ENCODE results near the gene SLC35E1.

DNA sequence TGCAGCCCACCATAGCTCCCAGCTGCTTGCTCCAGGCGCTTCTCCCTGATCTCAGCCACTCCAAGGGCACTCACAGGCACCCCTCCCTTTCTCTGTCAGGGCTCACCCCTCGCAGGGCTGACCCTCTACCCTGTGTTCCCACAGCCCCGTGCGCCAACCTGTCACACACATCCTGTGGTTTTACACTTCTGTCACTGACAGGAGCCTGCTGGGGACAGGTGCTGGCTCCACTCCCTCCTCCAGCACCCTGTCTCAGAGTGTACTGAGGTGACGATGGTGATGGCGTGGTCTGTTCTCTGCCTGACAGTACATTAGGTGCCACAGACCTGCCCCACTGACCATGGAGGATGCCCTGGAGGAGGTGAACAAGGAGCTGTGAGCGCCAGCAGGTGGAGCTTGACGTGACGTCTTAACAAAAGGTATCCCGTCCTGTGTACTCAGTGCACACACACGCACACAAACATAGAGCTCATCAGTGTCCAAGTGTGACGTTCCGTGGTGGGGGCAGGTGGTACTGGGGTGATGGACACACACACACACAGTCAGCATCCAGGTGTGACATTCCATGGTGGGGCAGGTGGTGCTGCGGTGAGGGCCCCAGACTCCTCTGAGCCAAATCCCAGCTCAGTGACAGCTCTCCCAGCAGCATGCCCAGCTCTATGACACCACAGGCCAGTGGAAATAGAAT, 55.1 kb downstream of the SLC35E1 start:
- TF ChIP-seq, protein P1, sequence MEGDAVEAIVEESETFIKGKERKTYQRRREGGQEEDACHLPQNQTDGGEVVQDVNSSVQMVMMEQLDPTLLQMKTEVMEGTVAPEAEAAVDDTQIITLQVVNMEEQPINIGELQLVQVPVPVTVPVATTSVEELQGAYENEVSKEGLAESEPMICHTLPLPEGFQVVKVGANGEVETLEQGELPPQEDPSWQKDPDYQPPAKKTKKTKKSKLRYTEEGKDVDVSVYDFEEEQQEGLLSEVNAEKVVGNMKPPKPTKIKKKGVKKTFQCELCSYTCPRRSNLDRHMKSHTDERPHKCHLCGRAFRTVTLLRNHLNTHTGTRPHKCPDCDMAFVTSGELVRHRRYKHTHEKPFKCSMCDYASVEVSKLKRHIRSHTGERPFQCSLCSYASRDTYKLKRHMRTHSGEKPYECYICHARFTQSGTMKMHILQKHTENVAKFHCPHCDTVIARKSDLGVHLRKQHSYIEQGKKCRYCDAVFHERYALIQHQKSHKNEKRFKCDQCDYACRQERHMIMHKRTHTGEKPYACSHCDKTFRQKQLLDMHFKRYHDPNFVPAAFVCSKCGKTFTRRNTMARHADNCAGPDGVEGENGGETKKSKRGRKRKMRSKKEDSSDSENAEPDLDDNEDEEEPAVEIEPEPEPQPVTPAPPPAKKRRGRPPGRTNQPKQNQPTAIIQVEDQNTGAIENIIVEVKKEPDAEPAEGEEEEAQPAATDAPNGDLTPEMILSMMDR (IDR thresholded peaks at IDR 0.05), result no peak
- TF ChIP-seq POLR2A (IDR thresholded peaks at IDR 0.05), result no peak
